ENCODE data around the gene GTSF1L.

GTSF1L gene

GRCh38 chr20:43728686-43729255 is 2.0 kb upstream of the GTSF1L start:
- TF ChIP-seq TSHZ2 (CRISPR knock-in tag; IDR thresholded peaks at IDR 0.05) (no peak), POU6F1 (CRISPR knock-in tag; IDR thresholded peaks at IDR 0.05; ENCODE audit: borderline replicate concordance, low read depth) (no peak), ZNF8 (CRISPR knock-in tag; IDR thresholded peaks at IDR 0.05) (no peak)
- ATAC-seq, result no peak

- no peak for ATAC-seq
These were observed 1.3 kb upstream of the GTSF1L start for GRCh38 chr20:43727980-43728590.

More at GRCh38 chr20:43727980-43728590, 1.3 kb upstream of the GTSF1L start:
- TF ChIP-seq ESRRG (CRISPR knock-in tag; IDR thresholded peaks at IDR 0.05) (no peak), ZNF8 (CRISPR knock-in tag; IDR thresholded peaks at IDR 0.05) (no peak), CSRNP3 (CRISPR knock-in tag; IDR thresholded peaks at IDR 0.05) (no peak), POU6F1 (CRISPR knock-in tag; IDR thresholded peaks at IDR 0.05; ENCODE audit: borderline replicate concordance, low read depth) (no peak), TCF4 (CRISPR knock-in tag; IDR thresholded peaks at IDR 0.05; ENCODE audit: borderline replicate concordance) (no peak), TOX (CRISPR knock-in tag; IDR thresholded peaks at IDR 0.05; ENCODE audit: borderline replicate concordance) (no peak), GLIS3 (CRISPR knock-in tag; IDR thresholded peaks at IDR 0.05) (no peak), ZNF70 (CRISPR knock-in tag; IDR thresholded peaks at IDR 0.05) (no peak), SNAI2 (CRISPR knock-in tag; IDR thresholded peaks at IDR 0.05) (no peak), ZC3H10 (CRISPR knock-in tag; IDR thresholded peaks at IDR 0.05) (no peak), CREB5 (CRISPR knock-in tag; IDR thresholded peaks at IDR 0.05; ENCODE audit: low read depth) (no peak), TSHZ2 (CRISPR knock-in tag; IDR thresholded peaks at IDR 0.05) (no peak), ISL1 (CRISPR knock-in tag; IDR thresholded peaks at IDR 0.05) (no peak)
